HG03460 (cell line): ENCODE data around the gene TUBA1A.
"Not testable (repeated sequence)": the region's sequence is repeated elsewhere in the genome, so short reads cannot be mapped to it uniquely, and the experiment has no call there.

Experiments used
- ATAC-seq: cut with Tn5 transposase; IDR thresholded peaks from one replicate; pipeline ENCODE4 v1.9.1; 2021; ENCODE audit not compliant: unreplicated experiment

The TUBA1A gene

GRCh38 chr12:49201595-49202295 is 12.9 kb upstream of the TUBA1A start:
- ATAC-seq = no peak

GRCh38 chr12:49200919-49201594 is 12.2 kb upstream of the TUBA1A start:
- ATAC-seq = no peak

GRCh38 chr12:49198431-49199155 is 9.7 kb upstream of the TUBA1A start:
- ATAC-seq = no peak

GRCh38 chr12:49197256-49197655 is 8.4 kb upstream of the TUBA1A start:
- no peak for ATAC-seq

- ATAC-seq = no peak
These were observed 6.9 kb upstream of the TUBA1A start for GRCh38 chr12:49195736-49196135.

- not testable (repeated sequence) for ATAC-seq
These were observed 4.9 kb upstream of the TUBA1A start for GRCh38 chr12:49193746-49194145.

GRCh38 chr12:49191498-49191897 is 2.6 kb upstream of the TUBA1A start:
- not testable (repeated sequence) for ATAC-seq

GRCh38 chr12:49190974-49191373 is 2.1 kb upstream of the TUBA1A start:
- ATAC-seq = no peak

- ATAC-seq = no peak
These were observed 1.1 kb upstream of the TUBA1A start for GRCh38 chr12:49189731-49190716.

GRCh38 chr12:49188201-49188915 is 522 bp downstream of the TUBA1A start:
- ATAC-seq = peak; percentile 40

- no peak for ATAC-seq
These were observed 1.7 kb downstream of the TUBA1A start for GRCh38 chr12:49187184-49187583.

GRCh38 chr12:49186307-49186706 is 2.6 kb downstream of the TUBA1A start:
- ATAC-seq = not testable (repeated sequence)

- not testable (repeated sequence) for ATAC-seq
These were observed 4.2 kb downstream of the TUBA1A start for GRCh38 chr12:49184697-49185096.

GRCh38 chr12:49183214-49183950 is 5.5 kb downstream of the TUBA1A start:
- ATAC-seq = not testable (repeated sequence)

GRCh38 chr12:49174218-49174617 is 14.7 kb downstream of the TUBA1A start:
- no peak for ATAC-seq

- no peak for ATAC-seq
These were observed 18.0 kb downstream of the TUBA1A start for GRCh38 chr12:49170924-49171323.

GRCh38 chr12:49165114-49165513 is 23.8 kb downstream of the TUBA1A start:
- no peak for ATAC-seq

- ATAC-seq = not testable (repeated sequence)
These were observed 27.0 kb downstream of the TUBA1A start for GRCh38 chr12:49161901-49162300.

- no peak for ATAC-seq
These were observed 27.6 kb downstream of the TUBA1A start for GRCh38 chr12:49161092-49161795.
